ENCODE measurements around the gene APOM. TPM values are rescaled to one million over a fixed set of nuclear protein-coding genes. Genes with fewer than 3 reads are reported as not detected.

The APOM gene
- total and polyA plus RNA-seq, 8 donors = 0.62 to 5.0 (median 1.2) TPM

DNA sequence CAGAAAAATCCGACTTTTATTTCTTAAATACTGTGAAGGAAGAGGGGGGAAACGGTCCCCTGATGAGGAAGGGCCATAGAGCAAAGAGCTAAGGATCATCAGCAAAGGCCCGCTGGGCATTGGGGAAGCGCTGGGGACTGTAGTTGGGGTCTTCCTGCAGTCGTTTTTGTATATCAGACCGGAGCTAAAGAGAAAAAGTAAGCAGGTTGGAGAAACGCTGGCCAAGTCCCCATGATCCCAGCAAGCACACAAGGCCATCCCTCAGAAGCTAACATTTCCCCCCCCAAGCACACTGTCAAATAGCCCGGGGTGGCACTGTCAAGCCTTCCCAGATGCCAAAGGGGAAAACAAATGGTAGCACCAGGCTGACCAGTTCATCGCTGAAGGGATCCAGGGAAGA, 16.7 kb upstream of the APOM start:
- Histone ChIP-seq H3K27me3 (no peaks in the 10 kb centered on the region), H3K4me1 (no peaks in the 10 kb centered on the region), H3K27ac (no peak overlapping the region), H3K4me3 (no peak overlapping the region), H3K9me3 (no peaks in the 10 kb centered on the region), H3K36me3 (peaks cover 14 to 94% (median 57%) of the 10 kb centered on the region in 3 donors)
- intact Hi-C loops (cut with DNase I) = no loop called here
- 72 to 81% methylated on average over 9 of the region's 9 CpGs for WGBS, 2 donors
- ATAC-seq (peak in 1 of 4 donors; percentile 6), DNase-seq (no peak), FAIRE-seq (no peak)
- TF ChIP-seq, protein P1, sequence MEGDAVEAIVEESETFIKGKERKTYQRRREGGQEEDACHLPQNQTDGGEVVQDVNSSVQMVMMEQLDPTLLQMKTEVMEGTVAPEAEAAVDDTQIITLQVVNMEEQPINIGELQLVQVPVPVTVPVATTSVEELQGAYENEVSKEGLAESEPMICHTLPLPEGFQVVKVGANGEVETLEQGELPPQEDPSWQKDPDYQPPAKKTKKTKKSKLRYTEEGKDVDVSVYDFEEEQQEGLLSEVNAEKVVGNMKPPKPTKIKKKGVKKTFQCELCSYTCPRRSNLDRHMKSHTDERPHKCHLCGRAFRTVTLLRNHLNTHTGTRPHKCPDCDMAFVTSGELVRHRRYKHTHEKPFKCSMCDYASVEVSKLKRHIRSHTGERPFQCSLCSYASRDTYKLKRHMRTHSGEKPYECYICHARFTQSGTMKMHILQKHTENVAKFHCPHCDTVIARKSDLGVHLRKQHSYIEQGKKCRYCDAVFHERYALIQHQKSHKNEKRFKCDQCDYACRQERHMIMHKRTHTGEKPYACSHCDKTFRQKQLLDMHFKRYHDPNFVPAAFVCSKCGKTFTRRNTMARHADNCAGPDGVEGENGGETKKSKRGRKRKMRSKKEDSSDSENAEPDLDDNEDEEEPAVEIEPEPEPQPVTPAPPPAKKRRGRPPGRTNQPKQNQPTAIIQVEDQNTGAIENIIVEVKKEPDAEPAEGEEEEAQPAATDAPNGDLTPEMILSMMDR (IDR thresholded peaks at IDR 0.05) = no peak

DNA sequence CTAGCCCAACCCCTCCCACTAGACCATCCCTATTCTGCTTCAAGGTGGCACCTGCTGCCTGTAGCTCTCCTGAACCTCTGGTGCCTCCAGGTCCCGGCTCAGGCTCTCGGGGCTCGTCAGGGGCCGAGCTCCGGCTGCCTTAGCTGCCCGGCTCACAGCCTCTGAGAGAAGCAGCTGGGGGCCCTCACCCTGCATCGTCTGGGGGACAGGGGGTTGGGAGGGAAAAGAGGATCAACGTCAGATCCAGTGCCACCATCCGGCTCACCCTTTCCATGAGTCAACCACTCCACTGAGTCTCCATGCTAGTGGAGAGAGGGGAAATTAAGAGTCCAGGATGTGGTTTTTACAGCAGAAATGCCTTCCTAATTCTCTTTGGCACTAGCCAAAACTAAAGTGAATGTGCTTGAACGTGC, 16.2 kb upstream of the APOM start:
- Histone ChIP-seq H3K27me3 (no peaks in the 10 kb centered on the region), H3K36me3 (peaks cover 16 to 94% (median 58%) of the 10 kb centered on the region in 3 donors), H3K4me3 (no peak overlapping the region), H3K9me3 (no peaks in the 10 kb centered on the region), H3K4me1 (no peaks in the 10 kb centered on the region), H3K27ac (no peak overlapping the region)
- no peak for ATAC-seq
- FAIRE-seq = no peak
- WGBS, 2 donors = 83 to 87% methylated on average over 10 of the region's 10 CpGs
- no peak for DNase-seq
- TF ChIP-seq, protein P1 (IDR thresholded peaks at IDR 0.05) = no peak
- intact Hi-C loops (cut with DNase I) = no loop called here

DNA sequence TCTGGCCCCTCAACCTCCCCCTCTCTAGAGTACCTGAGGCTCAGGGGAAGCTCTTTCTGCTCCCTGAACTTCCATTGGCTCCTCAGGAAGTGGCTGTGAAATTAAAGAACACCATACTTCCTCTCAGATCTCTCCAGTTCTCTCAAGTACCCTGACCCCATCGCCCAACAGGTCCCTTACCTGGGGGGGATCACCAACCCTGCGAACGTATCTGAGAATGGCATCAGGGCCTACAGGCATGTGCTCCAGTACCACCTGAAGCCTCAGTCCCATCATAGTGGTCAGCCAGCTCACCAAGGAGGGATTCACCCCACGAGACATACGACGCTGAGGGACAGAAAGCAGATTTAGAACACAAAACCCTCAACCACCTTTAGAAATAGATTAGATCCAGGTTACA, 15.1 kb upstream of the APOM start:
- DNase-seq = no peak
- H3K36me3 ChIP-seq = peaks cover 16 to 94% (median 52%) of the 10 kb centered on the region in 3 donors
- H3K27me3 ChIP-seq = no peaks in the 10 kb centered on the region
- intact Hi-C loops (cut with DNase I) = no loop called here
- H3K4me1 ChIP-seq = no peaks in the 10 kb centered on the region
- H3K9me3 ChIP-seq = no peaks in the 10 kb centered on the region
- no peak overlapping the region for H3K4me3 ChIP-seq
- 90 to 98% methylated on average over 6 of the region's 6 CpGs for WGBS, 2 donors
- no peak overlapping the region for H3K27ac ChIP-seq
- FAIRE-seq = no peak
- no peak for ATAC-seq
- TF ChIP-seq, protein P1 (IDR thresholded peaks at IDR 0.05) = no peak

DNA sequence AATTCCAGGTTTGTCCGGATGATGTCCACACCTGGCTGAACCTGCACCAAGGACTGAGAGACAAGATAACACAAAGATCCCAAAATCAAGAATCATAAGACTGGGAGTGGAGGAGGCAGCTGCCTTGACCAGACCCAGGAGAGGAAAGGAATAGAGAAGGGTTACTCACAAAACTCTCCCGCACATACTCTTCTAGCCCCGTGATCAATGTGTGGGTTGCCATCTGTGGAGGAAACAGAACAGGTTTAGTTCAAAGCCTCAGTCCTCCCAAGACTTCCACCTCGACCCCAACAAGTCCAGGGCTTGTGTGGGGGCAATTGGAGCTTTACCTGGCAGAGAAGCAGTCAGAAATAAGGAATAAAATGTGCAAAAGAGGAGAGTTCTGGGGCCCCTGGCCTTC, 14.3 kb upstream of the APOM start:
- intact Hi-C loops (cut with DNase I) = no loop called here
- H3K36me3 ChIP-seq = peaks cover 16 to 94% (median 45%) of the 10 kb centered on the region in 3 donors
- H3K4me3 ChIP-seq = no peak overlapping the region
- TF ChIP-seq, protein P1 (IDR thresholded peaks at IDR 0.05) = no peak
- FAIRE-seq (no peak), ATAC-seq (no peak), DNase-seq (no peak)
- H3K4me1 ChIP-seq = no peaks in the 10 kb centered on the region
- H3K9me3 ChIP-seq = no peaks in the 10 kb centered on the region
- WGBS, 2 donors = 86 to 87% methylated on average over 4 of the region's 4 CpGs
- H3K27ac ChIP-seq = no peak overlapping the region
- H3K27me3 ChIP-seq = no peaks in the 10 kb centered on the region

DNA sequence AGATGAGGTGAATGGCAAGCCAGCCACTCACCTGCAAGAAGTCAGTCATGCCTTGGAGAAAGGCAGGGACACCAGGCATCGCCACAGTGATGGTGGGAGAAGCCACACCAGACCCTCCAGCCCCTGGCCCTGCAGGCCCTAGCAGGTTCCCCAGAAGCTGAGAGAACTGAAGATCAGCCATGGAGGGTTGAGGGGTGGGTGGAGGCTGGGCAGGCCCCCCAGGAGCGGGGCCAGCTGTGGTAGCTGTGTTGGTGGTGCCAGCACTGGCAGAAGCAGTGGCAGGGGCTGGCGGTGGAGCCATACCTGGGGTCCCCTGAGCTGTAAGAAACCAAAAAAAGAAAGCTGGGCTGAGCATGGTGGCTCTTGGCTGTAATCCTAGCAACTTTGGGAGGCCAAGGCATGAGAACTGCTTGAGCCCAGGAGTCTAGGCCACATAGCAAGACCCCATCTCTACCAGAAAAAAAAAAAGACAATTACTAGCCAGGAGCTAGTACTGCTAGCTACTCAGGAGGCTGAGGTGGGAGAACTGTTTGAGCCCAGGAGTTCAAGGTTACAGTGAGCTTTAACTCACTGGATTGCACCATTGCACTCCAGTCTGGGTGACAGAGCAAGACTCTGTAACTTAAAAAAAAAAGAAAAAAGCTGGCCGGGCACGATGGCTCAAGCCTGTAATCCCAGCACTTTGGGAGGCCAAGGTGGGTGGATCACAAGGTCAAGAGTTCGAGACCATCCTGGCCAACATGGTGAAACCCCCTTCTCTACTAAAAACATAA, 12.7 kb upstream of the APOM start:
- intact Hi-C loops (cut with DNase I) = no loop called here
- ATAC-seq = no peak
- Histone ChIP-seq H3K27ac (no peak overlapping the region), H3K4me3 (no peak overlapping the region), H3K4me1 (no peaks in the 10 kb centered on the region), H3K36me3 (peaks cover 10 to 93% (median 44%) of the 10 kb centered on the region in 3 donors), H3K9me3 (no peaks in the 10 kb centered on the region), H3K27me3 (no peaks in the 10 kb centered on the region)
- 88 to 95% methylated on average over 5 to 6 of the region's 6 CpGs for WGBS, 2 donors
- peak in 1 of 6 donors; percentile 40 for DNase-seq
- TF ChIP-seq, protein P1 (IDR thresholded peaks at IDR 0.05) = no peak
- FAIRE-seq = no peak

All from pancreas (tissue), 10 donors.